ENCODE results near the gene LRIF1.

DNA sequence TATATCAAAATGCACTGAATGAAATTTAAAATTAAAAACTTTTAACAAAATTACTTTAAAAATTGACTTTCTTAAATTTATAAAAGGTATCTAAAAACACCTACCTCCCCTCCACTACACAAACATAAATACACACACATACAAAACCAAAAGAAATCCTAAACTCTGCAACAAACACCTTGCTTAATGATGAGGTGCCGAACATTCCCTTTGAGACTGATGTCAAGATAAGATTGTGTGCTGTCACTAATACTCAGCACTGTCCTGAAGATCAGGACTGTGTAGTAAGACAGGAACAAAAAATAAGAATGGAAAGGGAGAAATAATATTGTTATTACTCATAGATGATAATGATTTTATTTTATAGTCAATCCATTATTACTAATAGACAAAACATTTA, 45.7 kb downstream of the LRIF1 start:
- no peak for TF ChIP-seq POLR2A (IDR thresholded peaks at IDR 0.05)
- TF ChIP-seq, protein P1, sequence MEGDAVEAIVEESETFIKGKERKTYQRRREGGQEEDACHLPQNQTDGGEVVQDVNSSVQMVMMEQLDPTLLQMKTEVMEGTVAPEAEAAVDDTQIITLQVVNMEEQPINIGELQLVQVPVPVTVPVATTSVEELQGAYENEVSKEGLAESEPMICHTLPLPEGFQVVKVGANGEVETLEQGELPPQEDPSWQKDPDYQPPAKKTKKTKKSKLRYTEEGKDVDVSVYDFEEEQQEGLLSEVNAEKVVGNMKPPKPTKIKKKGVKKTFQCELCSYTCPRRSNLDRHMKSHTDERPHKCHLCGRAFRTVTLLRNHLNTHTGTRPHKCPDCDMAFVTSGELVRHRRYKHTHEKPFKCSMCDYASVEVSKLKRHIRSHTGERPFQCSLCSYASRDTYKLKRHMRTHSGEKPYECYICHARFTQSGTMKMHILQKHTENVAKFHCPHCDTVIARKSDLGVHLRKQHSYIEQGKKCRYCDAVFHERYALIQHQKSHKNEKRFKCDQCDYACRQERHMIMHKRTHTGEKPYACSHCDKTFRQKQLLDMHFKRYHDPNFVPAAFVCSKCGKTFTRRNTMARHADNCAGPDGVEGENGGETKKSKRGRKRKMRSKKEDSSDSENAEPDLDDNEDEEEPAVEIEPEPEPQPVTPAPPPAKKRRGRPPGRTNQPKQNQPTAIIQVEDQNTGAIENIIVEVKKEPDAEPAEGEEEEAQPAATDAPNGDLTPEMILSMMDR (IDR thresholded peaks at IDR 0.05): no peak
